Tibial artery (tissue), 4 donors: ENCODE data around the gene SIRPA.

Experiments used
- DNase-seq, 2 donors: peaks; one replicate each; pipeline ENCODE4 v3.0.0-alpha.2; 2019
- H3K27ac ChIP-seq, 2 donors: fragments of 200-600 bp; sonication (generic) in 1 of 2; 1 replicate in 1 of 2; 2 replicates in 1 of 2; pipeline ENCODE4 v1.5.1; 2018 to 2019; ENCODE audit warnings: mild to moderate bottlenecking in 1 of 2
- H3K27me3 ChIP-seq, 2 donors: fragments of 200-600 bp; sonication (generic) in 1 of 2; one replicate each; pipeline versions ENCODE4 v1.5.1 to v1.6.0; 2016 to 2019
- H3K36me3 ChIP-seq, 3 donors: fragments of 200-600 bp; sonication (generic) in 2 of 3; one replicate each; pipeline ENCODE4 v1.5.1; 2016 to 2019; ENCODE audit warnings: mild to moderate bottlenecking in 2 of 3
- H3K4me1 ChIP-seq, 4 donors: fragments of 200-600 bp; sonication (generic) in 2 of 4; 1 replicate in 3 of 4; 2 replicates in 1 of 4; pipeline ENCODE4 v1.5.1; 2016 to 2019
- H3K4me3 ChIP-seq, 2 donors: fragments of 200-600 bp; sonication (generic) in 1 of 2; 1 replicate in 1 of 2; 2 replicates in 1 of 2; pipeline ENCODE4 v1.5.1; 2018 to 2019; ENCODE audit warnings: mild to moderate bottlenecking in 2 of 2
- H3K9me3 ChIP-seq, 3 donors: fragments of 200-600 bp; sonication (generic) in 1 of 3; one replicate each; pipeline ENCODE4 v1.5.1; 2016 to 2019
- intact Hi-C: fragments of 100-400 bp; cut with DNase I; formaldehyde crosslinking; loops from one replicate; pipeline ENCODE4 v1.15.0; 2023; ENCODE audit warnings: low total_unique reads
- TF ChIP-seq, protein P1 (sequence below), 2 experiments: fragments of 200-600 bp in 1 of 2; fragments of 450-650 bp in 1 of 2; IDR thresholded peaks; one replicate each; pipeline ENCODE4 v1.5.1; 2017 to 2019; ENCODE audit warnings: antibody characterized with exemption in 2 of 2, mild to moderate bottlenecking in 1 of 2, moderate library complexity in 1 of 2

The SIRPA gene

GRCh38 chr20:1922786-1923185 is 27.6 kb downstream of the SIRPA start:
- no peak overlapping the region for H3K4me3 ChIP-seq
- no peaks in the 10 kb centered on the region for H3K4me1 ChIP-seq
- no peak for DNase-seq
- no peaks in the 10 kb centered on the region for H3K9me3 ChIP-seq
- TF ChIP-seq, protein P1, sequence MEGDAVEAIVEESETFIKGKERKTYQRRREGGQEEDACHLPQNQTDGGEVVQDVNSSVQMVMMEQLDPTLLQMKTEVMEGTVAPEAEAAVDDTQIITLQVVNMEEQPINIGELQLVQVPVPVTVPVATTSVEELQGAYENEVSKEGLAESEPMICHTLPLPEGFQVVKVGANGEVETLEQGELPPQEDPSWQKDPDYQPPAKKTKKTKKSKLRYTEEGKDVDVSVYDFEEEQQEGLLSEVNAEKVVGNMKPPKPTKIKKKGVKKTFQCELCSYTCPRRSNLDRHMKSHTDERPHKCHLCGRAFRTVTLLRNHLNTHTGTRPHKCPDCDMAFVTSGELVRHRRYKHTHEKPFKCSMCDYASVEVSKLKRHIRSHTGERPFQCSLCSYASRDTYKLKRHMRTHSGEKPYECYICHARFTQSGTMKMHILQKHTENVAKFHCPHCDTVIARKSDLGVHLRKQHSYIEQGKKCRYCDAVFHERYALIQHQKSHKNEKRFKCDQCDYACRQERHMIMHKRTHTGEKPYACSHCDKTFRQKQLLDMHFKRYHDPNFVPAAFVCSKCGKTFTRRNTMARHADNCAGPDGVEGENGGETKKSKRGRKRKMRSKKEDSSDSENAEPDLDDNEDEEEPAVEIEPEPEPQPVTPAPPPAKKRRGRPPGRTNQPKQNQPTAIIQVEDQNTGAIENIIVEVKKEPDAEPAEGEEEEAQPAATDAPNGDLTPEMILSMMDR (IDR thresholded peaks at IDR 0.05) = no peak
- intact Hi-C loops = no loop called here
- H3K36me3 ChIP-seq = peaks cover 19 to 85% (median 25%) of the 10 kb centered on the region in 3 donors
- H3K27ac ChIP-seq = no peak overlapping the region
- no peaks in the 10 kb centered on the region for H3K27me3 ChIP-seq

DNA sequence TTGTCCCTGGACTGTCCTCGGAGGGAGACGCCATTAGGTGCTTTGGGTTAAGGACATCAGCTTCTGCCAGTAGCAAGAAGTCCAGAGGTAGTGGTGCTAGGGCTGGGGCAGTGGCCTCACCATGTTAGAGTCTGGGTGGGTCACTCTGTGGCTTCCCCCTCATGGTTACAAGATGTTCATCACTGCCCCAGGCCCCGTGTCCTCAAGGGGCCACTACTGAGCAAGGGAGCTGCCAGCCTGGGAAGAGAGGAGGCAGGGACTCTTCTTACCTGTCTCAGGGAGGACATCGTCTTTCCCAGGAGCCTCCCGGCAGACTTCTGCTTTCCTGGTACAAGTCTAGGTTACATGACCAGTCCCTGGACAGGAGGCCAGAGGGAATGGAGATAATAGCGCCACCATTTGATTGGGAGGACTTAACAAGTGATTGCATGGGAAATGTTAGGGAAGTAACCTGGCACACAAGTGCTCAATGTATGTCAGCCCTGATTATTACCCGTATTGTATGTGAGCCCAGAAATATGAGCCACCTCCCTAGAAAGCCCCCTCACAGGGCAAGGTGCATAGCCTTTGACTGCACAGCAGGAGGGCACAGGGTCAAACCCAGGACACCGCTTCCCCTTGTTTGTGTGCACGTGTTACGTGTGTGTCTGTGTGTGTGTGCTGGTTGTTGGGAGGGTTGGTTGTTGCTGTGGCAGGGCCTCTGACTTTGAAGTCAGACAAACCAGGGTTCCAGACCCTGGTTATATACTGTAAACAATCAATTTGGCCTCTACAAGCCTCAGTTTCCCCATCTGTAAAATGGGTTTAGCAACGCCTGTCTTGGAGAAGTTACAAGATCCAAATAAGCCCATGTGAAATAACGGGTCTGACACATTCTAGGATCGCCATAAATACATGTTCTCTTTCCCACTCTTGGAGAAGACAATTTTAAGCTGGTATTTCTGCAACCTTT is 30.0 kb downstream of the SIRPA start:
- no peak for DNase-seq
- intact Hi-C loops = loop anchor here (5.0 kb wide), 1 partner anchor 38 kb away; no protein-coding TSS in a partner anchor
- Histone ChIP-seq H3K9me3 (no peaks in the 10 kb centered on the region), H3K36me3 (peaks cover 19 to 84% (median 36%) of the 10 kb centered on the region in 3 donors), H3K4me1 (no peaks in the 10 kb centered on the region), H3K27ac (no peak overlapping the region), H3K4me3 (no peak overlapping the region), H3K27me3 (no peaks in the 10 kb centered on the region)
- TF ChIP-seq, protein P1 (IDR thresholded peaks at IDR 0.05) = no peak

DNA sequence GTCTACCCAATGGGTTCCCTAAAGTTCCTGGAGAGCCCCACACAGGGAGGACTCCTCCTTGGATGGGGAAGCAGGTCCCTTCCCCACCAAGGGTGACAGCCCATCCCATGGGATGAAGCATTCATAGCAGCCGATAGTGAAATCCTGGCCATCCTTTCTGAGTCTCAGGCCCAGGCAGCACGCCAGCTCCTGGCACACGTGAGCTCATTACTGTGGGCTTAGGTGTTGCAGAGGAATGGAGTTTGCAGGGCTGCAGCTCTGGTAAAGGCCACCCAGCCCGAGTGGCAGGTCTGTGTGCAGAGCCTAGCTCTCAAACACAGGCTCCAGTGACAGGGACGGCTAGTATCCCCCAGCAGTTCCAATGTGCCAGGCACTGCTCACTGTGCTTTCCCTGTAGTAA is 31.0 kb downstream of the SIRPA start:
- Histone ChIP-seq H3K27me3 (no peaks in the 10 kb centered on the region), H3K4me1 (no peaks in the 10 kb centered on the region), H3K36me3 (peaks cover 19 to 78% (median 36%) of the 10 kb centered on the region in 3 donors), H3K4me3 (no peak overlapping the region), H3K27ac (no peak overlapping the region), H3K9me3 (no peaks in the 10 kb centered on the region)
- TF ChIP-seq, protein P1 (IDR thresholded peaks at IDR 0.05) = no peak
- DNase-seq = no peak
- intact Hi-C loops = loop anchor here (5.0 kb wide), 1 partner anchor 39 kb away; no protein-coding TSS in a partner anchor

GRCh38 chr20:1927217-1927616 is 32.0 kb downstream of the SIRPA start:
- Histone ChIP-seq H3K27me3 (no peaks in the 10 kb centered on the region), H3K36me3 (peaks cover 19 to 79% (median 36%) of the 10 kb centered on the region in 3 donors), H3K27ac (no peak overlapping the region), H3K4me3 (no peak overlapping the region), H3K9me3 (no peaks in the 10 kb centered on the region), H3K4me1 (no peaks in the 10 kb centered on the region)
- TF ChIP-seq, protein P1 (IDR thresholded peaks at IDR 0.05) = no peak
- no peak for DNase-seq
- intact Hi-C loops = loop anchor here (5.0 kb wide), 1 partner anchor 40 kb away; no protein-coding TSS in a partner anchor

- Histone ChIP-seq H3K27ac (no peak overlapping the region), H3K9me3 (no peaks in the 10 kb centered on the region), H3K36me3 (peaks cover 10 to 70% (median 34%) of the 10 kb centered on the region in 3 donors), H3K27me3 (no peaks in the 10 kb centered on the region), H3K4me1 (peaks cover 0 to 3% (median 2%) of the 10 kb centered on the region in 4 donors), H3K4me3 (no peak overlapping the region)
- TF ChIP-seq, protein P1 (IDR thresholded peaks at IDR 0.05) = no peak
- intact Hi-C loops = loop anchor here (5.0 kb wide), 1 partner anchor 41 kb away; no protein-coding TSS in a partner anchor
- no peak for DNase-seq
Observed at GRCh38 chr20:1928154-1928553, 32.9 kb downstream of the SIRPA start.
